H9 (cell line): Measurements from ENCODE around the gene PTDSS2. TPM values are rescaled to one million over a fixed set of nuclear protein-coding genes. Genes with fewer than 3 reads are reported as not detected.

Experiments
- DNase-seq: peaks from one replicate; pipeline ENCODE4 v3.0.0-alpha.2; 2017
- H2AFZ ChIP-seq: one replicate; pipeline ENCODE4 v1.6.1; 2013; ENCODE audit warnings: mild to moderate bottlenecking, low read length, control low read depth, moderate library complexity
- H2AK5ac ChIP-seq: 2 replicates; pipeline ENCODE4 v1.6.1; 2013; ENCODE audit warnings: low read length, control low read depth, mixed read lengths; ENCODE audit not compliant: insufficient read length
- H2BK120ac ChIP-seq: one replicate; pipeline ENCODE4 v1.6.1; 2013; ENCODE audit warnings: low read depth, mild to moderate bottlenecking, low read length, control low read depth, inconsistent platforms; ENCODE audit not compliant: poor library complexity, severe bottlenecking
- H2BK12ac ChIP-seq: 2 replicates; pipeline ENCODE4 v1.6.1; 2013; ENCODE audit warnings: low read length, control low read depth, mixed read lengths, low read depth; ENCODE audit not compliant: insufficient read length
- H2BK15ac ChIP-seq: 2 replicates; pipeline ENCODE4 v1.6.1; 2013; ENCODE audit warnings: low read depth, low read length, control low read depth
- H2BK20ac ChIP-seq: one replicate; pipeline ENCODE4 v1.6.1; 2013; ENCODE audit warnings: low read depth, mild to moderate bottlenecking, low read length, control low read depth, inconsistent platforms; ENCODE audit not compliant: poor library complexity, severe bottlenecking
- H2BK5ac ChIP-seq: 2 replicates; pipeline ENCODE4 v1.6.1; 2013; ENCODE audit warnings: low read length, control low read depth, mixed read lengths; ENCODE audit not compliant: insufficient read length
- H3K14ac ChIP-seq: 2 replicates; pipeline ENCODE4 v1.6.1; 2013; ENCODE audit warnings: low read length, control low read depth; ENCODE audit not compliant: insufficient read depth
- H3K18ac ChIP-seq: 2 replicates; pipeline ENCODE4 v1.6.1; 2013; ENCODE audit warnings: low read depth, mild to moderate bottlenecking, mixed read lengths, low read length, control low read depth; ENCODE audit not compliant: insufficient read length
- H3K23ac ChIP-seq: 2 replicates; pipeline ENCODE4 v1.6.1; 2013; ENCODE audit warnings: low read length, control low read depth, mixed read lengths, low read depth; ENCODE audit not compliant: insufficient read length
- H3K23me2 ChIP-seq: 2 replicates; pipeline ENCODE4 v1.6.1; 2013; ENCODE audit warnings: low read depth, mild to moderate bottlenecking, mixed read lengths, low read length, control low read depth; ENCODE audit not compliant: insufficient read length, poor library complexity, severe bottlenecking
- H3K27ac ChIP-seq: 2 replicates; pipeline ENCODE4 v1.5.1; 2013; ENCODE audit warnings: low read length, control low read depth, mixed read lengths, low read depth; ENCODE audit not compliant: insufficient read length
- H3K27me3 ChIP-seq: 2 replicates; pipeline ENCODE4 v1.6.1; 2013; ENCODE audit warnings: low read length, control low read depth, inconsistent platforms; ENCODE audit not compliant: insufficient read depth
- H3K4ac ChIP-seq: 2 replicates; pipeline ENCODE4 v1.6.1; 2013; ENCODE audit warnings: low read depth, mild to moderate bottlenecking, control low read depth, inconsistent platforms, low read length, moderate library complexity
- H3K4me1 ChIP-seq: 2 replicates; pipeline ENCODE4 v1.6.1; 2013; ENCODE audit warnings: low read length, control low read depth, inconsistent platforms; ENCODE audit not compliant: insufficient read depth
- H3K4me2 ChIP-seq: 2 replicates; pipeline ENCODE4 v1.6.1; 2013; ENCODE audit warnings: low read length, control low read depth, mixed read lengths; ENCODE audit not compliant: insufficient read length, insufficient read depth
- H3K56ac ChIP-seq: 2 replicates; pipeline ENCODE4 v1.6.1; 2013; ENCODE audit warnings: low read depth, mild to moderate bottlenecking, mixed read lengths, low read length, control low read depth; ENCODE audit not compliant: insufficient read length
- H3K79me1 ChIP-seq: 2 replicates; pipeline ENCODE4 v1.6.1; 2013; ENCODE audit warnings: low read depth, mild to moderate bottlenecking, moderate library complexity, low read length, control low read depth, inconsistent platforms; ENCODE audit not compliant: insufficient read depth, poor library complexity, severe bottlenecking
- H3K79me2 ChIP-seq: 2 replicates; pipeline ENCODE4 v1.6.1; 2013; ENCODE audit warnings: low read length, control low read depth, inconsistent platforms; ENCODE audit not compliant: insufficient read depth
- H3K9ac ChIP-seq: 2 replicates; pipeline ENCODE4 v1.6.1; 2013; ENCODE audit warnings: low read length, control low read depth, mixed read lengths; ENCODE audit not compliant: insufficient read length; ENCODE audit errors: extremely low read depth
- H3K9me3 ChIP-seq: one replicate; pipeline ENCODE4 v1.6.1; 2013; ENCODE audit warnings: low read depth, low read length, inconsistent platforms; ENCODE audit not compliant: control insufficient read depth
- H3T11ph ChIP-seq: one replicate; pipeline ENCODE4 v1.6.1; 2013; ENCODE audit warnings: mild to moderate bottlenecking, low read length, control low read depth, inconsistent platforms
- H4K20me1 ChIP-seq: one replicate; pipeline ENCODE4 v1.6.1; 2013; ENCODE audit not compliant: control insufficient read depth, insufficient read length, insufficient read depth
- H4K5ac ChIP-seq: 2 replicates; pipeline ENCODE4 v1.6.1; 2013; ENCODE audit warnings: low read depth, mild to moderate bottlenecking, mixed read lengths, low read length, control low read depth; ENCODE audit not compliant: insufficient read length
- H4K8ac ChIP-seq: replicated peaks from 2 replicates; pipeline ENCODE4 v1.6.1; 2013; ENCODE audit warnings: low read length, control low read depth, mixed read lengths, low read depth; ENCODE audit not compliant: insufficient read length
- H4K91ac ChIP-seq: 2 replicates; pipeline ENCODE4 v1.6.1; 2013; ENCODE audit warnings: low read depth, mild to moderate bottlenecking, moderate library complexity, mixed read lengths, low read length, control low read depth; ENCODE audit not compliant: insufficient read length
- H3K27ac Mint-ChIP-seq, 3 experiments: 2 replicates in 2 of 3; 3 replicates in 1 of 3; pipeline ENCODE4 v1.8.0; 2020 to 2021; ENCODE audit warnings: mixed read lengths in 3 of 3, mild to moderate bottlenecking in 1 of 3, moderate library complexity in 1 of 3
- H3K27me3 Mint-ChIP-seq: 2 replicates; pipeline ENCODE4 v1.8.0; 2021; ENCODE audit warnings: low read depth, mild to moderate bottlenecking, moderate library complexity, mixed read lengths
- H3K36me3 Mint-ChIP-seq, 3 experiments: 2 replicates in 2 of 3; 3 replicates in 1 of 3; pipeline ENCODE4 v1.8.0; 2020 to 2021; ENCODE audit warnings: low read depth in 3 of 3, mixed read lengths in 3 of 3; ENCODE audit not compliant: insufficient read depth in 1 of 3
- H3K4me1 Mint-ChIP-seq, 2 experiments: 2 replicates each; pipeline ENCODE4 v1.8.0; 2020; ENCODE audit warnings: mixed read lengths in 2 of 2
- H3K4me3 Mint-ChIP-seq, 2 experiments: 2 replicates in 1 of 2; 3 replicates in 1 of 2; pipeline ENCODE4 v1.8.0; 2020 to 2021; ENCODE audit warnings: mild to moderate bottlenecking in 2 of 2, mixed read lengths in 2 of 2, moderate library complexity in 1 of 2
- H3K9me3 Mint-ChIP-seq, 2 experiments: 2 replicates in 1 of 2; 3 replicates in 1 of 2; pipeline ENCODE4 v1.8.0; 2020; ENCODE audit warnings: mild to moderate bottlenecking in 2 of 2, mixed read lengths in 2 of 2, moderate library complexity in 1 of 2
- CTCF ChIP-seq: fragments of 200-600 bp; sonication (generic); conservative IDR thresholded peaks from 3 replicates; pipeline ENCODE4 v1.8.0; 2021; ENCODE audit warnings: antibody characterized with exemption, mild to moderate bottlenecking
- WGBS: extraction: QIAGEN DNeasy Blood & Tissue Kit; methylation state at CpG from one replicate; pipeline ENCODE4 v1.1.7; 2013; ENCODE audit warnings: missing lambda C conversion rate, low lambda C conversion rate, mixed read lengths; ENCODE audit not compliant: insufficient read length; ENCODE audit errors: extremely low coverage; 5-methylcytosine and 5-hydroxymethylcytosine counted together
- total RNA-seq: library from RNA; stranded (reverse); gene quantifications from 2 replicates; pipeline ENCODE4 v1.2.1, GENCODE V29; 2021

Gene PTDSS2
- total RNA-seq, 1 experiment from 2014 or later: 55.3 TPM

GRCh38 chr11:409008-409599, 41.0 kb upstream of the PTDSS2 start:
- no peaks in the 10 kb centered on the region for H3K9me3 Mint-ChIP-seq
- DNase-seq: no peak
- H3K23ac ChIP-seq: no peak overlapping the region

More at GRCh38 chr11:409008-409599, 41.0 kb upstream of the PTDSS2 start:
- Histone ChIP-seq H3K14ac (no peak overlapping the region), H3K27me3 (no peaks in the 10 kb centered on the region), H2BK20ac (no peak overlapping the region), H3K4me1 (no peaks in the 10 kb centered on the region), H2BK15ac (no peak overlapping the region), H3K79me2 (no peaks in the 10 kb centered on the region), H2BK5ac (no peak overlapping the region), H4K5ac (no peak overlapping the region), H3K27ac (no peak overlapping the region), H3K23me2 (peaks cover 8% of the 10 kb centered on the region), H3K56ac (no peak overlapping the region), H3K18ac (no peak overlapping the region), H4K20me1 (peaks cover 4% of the 10 kb centered on the region), H3K4me2 (no peak overlapping the region), H2AK5ac (no peak overlapping the region), H3T11ph (no peak overlapping the region), H2BK12ac (no peak overlapping the region), H2AFZ (no peak overlapping the region), H3K4ac (no peak overlapping the region), H4K8ac (no peak overlapping the region), H3K9ac (no peak overlapping the region), H4K91ac (no peak overlapping the region), H3K9me3 (no peaks in the 10 kb centered on the region), H2BK120ac (no peak overlapping the region), H3K79me1 (no peaks in the 10 kb centered on the region)
- Mint-ChIP-seq H3K27ac (no peak overlapping the region), H3K36me3 (no peaks in the 10 kb centered on the region; a peak in 3 of 7 replicates), H3K27me3 (0 out of 2 replicates have a peak, but pooled peaks cover 2% of the 10 kb centered on the region), H3K4me3 (no peak overlapping the region), H3K4me1 (peaks cover 2 to 5% of the 10 kb centered on the region in 2 experiments; a peak in 3 of 4 replicates)
- WGBS: no CpG with 5 or more reads among the region's 7 CpGs
- no peak for TF ChIP-seq CTCF
